Neuronal stem cell (in vitro differentiated cells): Measurements from ENCODE around the gene MEIOB.
A peak's percentile ranks its signal among the peaks of the same experiment; 100 is the strongest.

ENCODE experiments used
- DNase-seq: peaks from one replicate; pipeline ENCODE4 v3.0.0-alpha.2; 2013; ENCODE audit warnings: low spot score
- H2AFZ ChIP-seq: one replicate; pipeline ENCODE4 v1.6.1; 2013; ENCODE audit warnings: mild to moderate bottlenecking, low read length, inconsistent platforms
- H2AK5ac ChIP-seq: 2 replicates; pipeline ENCODE4 v1.6.1; 2013; ENCODE audit warnings: low read depth, mild to moderate bottlenecking, inconsistent platforms, low read length, moderate library complexity, mixed read lengths
- H2BK120ac ChIP-seq: 2 replicates; pipeline ENCODE4 v1.6.1; 2013; ENCODE audit warnings: low read depth, mild to moderate bottlenecking, inconsistent platforms, low read length, moderate library complexity, mixed read lengths
- H2BK12ac ChIP-seq: one replicate; pipeline ENCODE4 v1.6.1; 2013; ENCODE audit warnings: low read length, inconsistent platforms
- H2BK15ac ChIP-seq: 2 replicates; pipeline ENCODE4 v1.6.1; 2013; ENCODE audit warnings: mild to moderate bottlenecking, low read length, inconsistent platforms, mixed read lengths
- H2BK5ac ChIP-seq: one replicate; pipeline ENCODE4 v1.6.1; 2013; ENCODE audit warnings: inconsistent platforms, mild to moderate bottlenecking, low read length, moderate library complexity
- H3K14ac ChIP-seq: one replicate; pipeline ENCODE4 v1.6.1; 2013; ENCODE audit warnings: low read length, inconsistent platforms
- H3K18ac ChIP-seq: 2 replicates; pipeline ENCODE4 v1.6.1; 2013; ENCODE audit warnings: low read length, inconsistent platforms
- H3K23ac ChIP-seq: 2 replicates; pipeline ENCODE4 v1.6.1; 2013; ENCODE audit warnings: low read depth, mild to moderate bottlenecking, mixed read lengths, low read length, inconsistent platforms; ENCODE audit not compliant: poor library complexity
- H3K27ac ChIP-seq: replicated peaks from 3 replicates; pipeline ENCODE4 v1.5.1; 2013; ENCODE audit warnings: low read length, inconsistent platforms
- H3K27me3 ChIP-seq, 3 experiments: 2 replicates each; pipeline ENCODE4 v1.6.1; 2013; ENCODE audit warnings: low read length in 3 of 3, mild to moderate bottlenecking in 2 of 3, inconsistent platforms in 1 of 3, low read depth in 1 of 3, mixed read lengths in 1 of 3, moderate library complexity in 1 of 3; ENCODE audit not compliant: control insufficient read depth in 3 of 3, insufficient read depth in 3 of 3
- H3K36me3 ChIP-seq, 2 donors: replicated peaks in 1 of 2; 2 replicates each; pipeline ENCODE4 v1.6.1; 2013; ENCODE audit warnings: low read length in 2 of 2; ENCODE audit not compliant: control insufficient read depth in 2 of 2, insufficient read depth in 2 of 2
- H3K4ac ChIP-seq: 2 replicates; pipeline ENCODE4 v1.6.1; 2013; ENCODE audit warnings: inconsistent platforms, mild to moderate bottlenecking, low read length, moderate library complexity
- H3K4me1 ChIP-seq, 2 donors: 1 replicate in 1 of 2; 2 replicates in 1 of 2; pipeline ENCODE4 v1.6.1; 2013; ENCODE audit warnings: low read length in 2 of 2, low read depth in 1 of 2; ENCODE audit not compliant: control insufficient read depth in 2 of 2, insufficient read depth in 1 of 2
- H3K4me2 ChIP-seq: one replicate; pipeline ENCODE4 v1.6.1; 2013; ENCODE audit warnings: mild to moderate bottlenecking, low read length, inconsistent platforms; ENCODE audit not compliant: insufficient read depth, poor library complexity, severe bottlenecking
- H3K4me3 ChIP-seq, 2 donors: 2 replicates each; pipeline ENCODE4 v1.5.1; 2013; ENCODE audit warnings: low read length in 2 of 2, mild to moderate bottlenecking in 2 of 2, inconsistent platforms in 1 of 2, moderate library complexity in 1 of 2
- H3K79me1 ChIP-seq: one replicate; pipeline ENCODE4 v1.6.1; 2013; ENCODE audit warnings: low read depth, mild to moderate bottlenecking, inconsistent platforms, low read length, moderate library complexity
- H3K9ac ChIP-seq: one replicate; pipeline ENCODE4 v1.6.1; 2013; ENCODE audit warnings: mild to moderate bottlenecking, low read depth, low read length, inconsistent platforms; ENCODE audit not compliant: poor library complexity
- H3K9me3 ChIP-seq, 2 donors: replicated peaks in 1 of 2; 2 replicates each; pipeline versions ENCODE3 to v1.6.1; 2013; ENCODE audit warnings: low read length in 2 of 2, mild to moderate bottlenecking in 2 of 2, inconsistent platforms in 1 of 2, low read depth in 1 of 2, mixed read lengths in 1 of 2, moderate library complexity in 1 of 2; ENCODE audit not compliant: control insufficient read depth in 2 of 2, insufficient read depth in 1 of 2
- H4K8ac ChIP-seq: one replicate; pipeline ENCODE4 v1.6.1; 2013; ENCODE audit warnings: low read depth, mild to moderate bottlenecking, inconsistent platforms, low read length, moderate library complexity
- H4K91ac ChIP-seq: one replicate; pipeline ENCODE4 v1.6.1; 2013; ENCODE audit warnings: low read length, low read depth, mild to moderate bottlenecking, inconsistent platforms; ENCODE audit not compliant: poor library complexity
- WGBS, 2 donors: extraction: QIAGEN DNeasy Blood & Tissue Kit; methylation state at CpG; one replicate each; pipeline ENCODE4 v1.1.7; 2013; ENCODE audit warnings: missing lambda C conversion rate in 2 of 2, mixed read lengths in 1 of 2; ENCODE audit not compliant: insufficient read length in 2 of 2, insufficient replicate concordance in 1 of 2; ENCODE audit errors: extremely low coverage in 2 of 2; 5-methylcytosine and 5-hydroxymethylcytosine counted together

MEIOB gene

DNA sequence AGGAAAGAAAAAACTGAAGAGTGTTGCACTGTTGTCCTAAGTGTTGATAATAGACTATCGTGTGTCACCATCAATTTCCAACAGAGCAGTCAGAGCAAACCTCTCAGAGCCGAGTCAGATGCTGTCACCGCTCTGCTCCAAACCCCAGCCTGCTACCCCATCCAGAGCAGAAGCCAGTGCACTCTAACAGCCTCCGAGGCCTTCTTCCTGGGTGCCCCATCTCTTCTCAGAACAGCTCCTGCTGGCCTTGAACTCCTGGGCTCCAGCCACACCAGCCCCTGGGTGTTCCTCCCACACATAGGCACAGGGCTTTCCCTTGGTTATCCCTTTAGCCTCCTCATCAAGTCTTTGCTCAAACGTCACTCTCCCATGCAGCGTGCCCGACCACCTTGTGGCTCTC lies 21.0 kb downstream of the MEIOB start:
- Histone ChIP-seq H3K27me3 (peaks cover 0 to 36% (median 13%) of the 10 kb centered on the region in 3 experiments), H3K9me3 (no peaks in the 10 kb centered on the region), H3K4me3 (no peak overlapping the region), H2BK5ac (no peak overlapping the region), H2BK12ac (no peak overlapping the region), H2AK5ac (peak overlapping the region; percentile 11), H3K14ac (no peak overlapping the region), H2AFZ (no peak overlapping the region), H3K23ac (no peak overlapping the region), H3K4me2 (no peak overlapping the region), H3K18ac (no peak overlapping the region), H3K36me3 (no peaks in the 10 kb centered on the region), H3K9ac (no peak overlapping the region), H4K8ac (no peak overlapping the region), H3K4ac (no peak overlapping the region), H3K79me1 (no peaks in the 10 kb centered on the region), H3K27ac (no peak overlapping the region), H2BK120ac (no peak overlapping the region), H3K4me1 (no peaks in the 10 kb centered on the region), H2BK15ac (no peak overlapping the region), H4K91ac (no peak overlapping the region)
- no CpG with 5 or more reads among the region's 7 CpGs for whole genome bisulfite sequencing, 2 donors
- DNase-seq: no peak

DNA sequence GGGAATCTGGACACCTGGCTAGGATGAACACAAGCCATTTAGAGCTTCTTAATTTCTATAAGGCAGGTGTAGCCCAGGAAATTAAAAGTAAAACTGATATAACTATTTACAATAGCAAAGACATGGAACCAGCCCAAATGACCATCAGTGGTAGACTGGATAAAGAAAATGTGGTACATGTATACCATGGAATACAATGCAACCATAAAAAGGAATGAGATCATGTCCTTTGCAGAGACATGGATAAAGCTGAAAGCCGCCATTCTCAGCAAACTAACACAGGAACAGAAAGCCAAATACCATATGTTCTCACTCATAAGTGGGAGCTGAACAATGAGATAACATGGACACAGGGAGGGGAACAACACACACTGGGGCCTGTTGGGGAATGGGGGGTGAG lies 25.5 kb downstream of the MEIOB start:
- Histone ChIP-seq H3K14ac (no peak overlapping the region), H2AFZ (no peak overlapping the region), H3K4ac (no peak overlapping the region), H2BK120ac (no peak overlapping the region), H3K4me3 (no peak overlapping the region), H3K36me3 (no peaks in the 10 kb centered on the region), H3K23ac (no peak overlapping the region), H3K27ac (no peak overlapping the region), H2AK5ac (no peak overlapping the region), H3K4me1 (no peaks in the 10 kb centered on the region), H2BK5ac (no peak overlapping the region), H4K91ac (no peak overlapping the region), H3K9ac (no peak overlapping the region), H3K79me1 (no peaks in the 10 kb centered on the region), H3K9me3 (no peaks in the 10 kb centered on the region), H3K4me2 (no peak overlapping the region), H2BK15ac (no peak overlapping the region), H2BK12ac (no peak overlapping the region), H3K18ac (no peak overlapping the region), H3K27me3 (peaks cover 0 to 8% (median 5%) of the 10 kb centered on the region in 3 experiments), H4K8ac (no peak overlapping the region)
- no CpG with 5 or more reads among the region's 1 CpG for WGBS, 2 donors
- DNase-seq: no peak

DNA sequence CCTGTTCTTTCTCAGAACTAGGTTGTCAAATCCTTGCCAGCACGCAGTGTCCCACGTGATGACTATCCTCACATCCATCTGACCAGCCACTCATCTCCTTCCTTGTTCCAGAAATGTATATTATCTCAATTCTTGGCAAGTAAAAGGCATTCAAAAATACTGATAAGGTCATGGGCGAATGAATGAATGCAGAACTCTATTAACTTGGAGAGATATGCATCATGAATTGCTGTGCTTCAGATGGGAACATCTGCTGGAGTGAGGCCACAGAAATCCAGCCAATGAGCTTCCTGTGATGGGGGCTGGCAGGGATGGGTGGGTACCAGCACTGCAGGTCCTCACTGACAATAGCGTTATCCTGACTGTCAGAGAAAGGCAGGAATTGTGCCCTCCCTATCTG lies 26.0 kb downstream of the MEIOB start:
- no peak overlapping the region for H2AFZ ChIP-seq
- H2BK120ac ChIP-seq: no peak overlapping the region
- no CpG with 5 or more reads among the region's 4 CpGs for WGBS, 2 donors
- H4K91ac ChIP-seq: no peak overlapping the region
- H3K4ac ChIP-seq: no peak overlapping the region
- H2BK5ac ChIP-seq: no peak overlapping the region
- H3K4me2 ChIP-seq: no peak overlapping the region
- H3K14ac ChIP-seq: no peak overlapping the region
- no peak for DNase-seq
- H3K27ac ChIP-seq: no peak overlapping the region
- no peaks in the 10 kb centered on the region for H3K9me3 ChIP-seq
- no peak overlapping the region for H4K8ac ChIP-seq
- no peaks in the 10 kb centered on the region for H3K79me1 ChIP-seq
- H2BK12ac ChIP-seq: no peak overlapping the region
- no peak overlapping the region for H3K18ac ChIP-seq
- H2BK15ac ChIP-seq: no peak overlapping the region
- no peak overlapping the region for H3K23ac ChIP-seq
- no peak overlapping the region for H2AK5ac ChIP-seq
- no peak overlapping the region for H3K4me3 ChIP-seq
- no peak overlapping the region for H3K9ac ChIP-seq
- H3K27me3 ChIP-seq: peaks cover 0 to 6% (median 2%) of the 10 kb centered on the region in 3 experiments
- no peaks in the 10 kb centered on the region for H3K36me3 ChIP-seq
- no peaks in the 10 kb centered on the region for H3K4me1 ChIP-seq

DNA sequence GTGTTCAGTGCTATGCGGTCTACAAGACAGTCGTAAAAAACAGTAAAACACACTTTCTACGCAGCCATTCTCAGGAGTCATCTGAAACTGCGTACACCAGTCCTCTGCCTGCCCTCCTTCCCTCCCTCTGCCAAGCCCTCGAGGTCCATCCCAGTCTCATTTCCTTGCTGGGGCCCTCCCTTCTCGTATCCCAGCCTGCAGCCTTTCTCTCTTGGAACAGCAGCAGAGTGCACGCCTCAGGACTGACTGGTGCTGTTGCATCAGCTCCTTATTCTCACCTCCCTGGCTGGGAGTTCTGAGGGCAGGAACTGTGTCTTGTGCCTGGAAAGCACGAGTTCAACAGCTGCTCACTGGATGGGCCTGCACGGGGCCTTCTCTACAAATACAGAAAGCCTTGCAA lies 32.4 kb downstream of the MEIOB start:
- no peak for DNase-seq
- no CpG with 5 or more reads among the region's 9 CpGs for WGBS, 2 donors
- H3K4ac ChIP-seq: no peak overlapping the region
- no peak overlapping the region for H2BK15ac ChIP-seq
- no peaks in the 10 kb centered on the region for H3K4me1 ChIP-seq
- no peak overlapping the region for H2BK120ac ChIP-seq
- H3K36me3 ChIP-seq: no peaks in the 10 kb centered on the region
- H3K27me3 ChIP-seq: no peaks in the 10 kb centered on the region
- H2BK12ac ChIP-seq: no peak overlapping the region
- H2AFZ ChIP-seq: peak overlapping the region; percentile 21
- no peak overlapping the region for H3K4me3 ChIP-seq
- H3K18ac ChIP-seq: no peak overlapping the region
- no peak overlapping the region for H3K14ac ChIP-seq
- no peak overlapping the region for H3K23ac ChIP-seq
- no peak overlapping the region for H3K27ac ChIP-seq
- H2BK5ac ChIP-seq: no peak overlapping the region
- H4K8ac ChIP-seq: no peak overlapping the region
- no peak overlapping the region for H3K9ac ChIP-seq
- no peaks in the 10 kb centered on the region for H3K79me1 ChIP-seq
- H2AK5ac ChIP-seq: no peak overlapping the region
- no peak overlapping the region for H3K4me2 ChIP-seq
- no peak overlapping the region for H4K91ac ChIP-seq
- no peaks in the 10 kb centered on the region for H3K9me3 ChIP-seq
